UCSD-AML1 (cell line): ENCODE measurements around the gene SP9.

Source experiments
- DNase-seq: peaks from one replicate; lab custom pipeline; 2025; ENCODE audit not compliant: unreplicated experiment; lab: John Stamatoyannopoulos, UW

SP9 gene

GRCh38 chr2:174334781-174335251 lies at the start of gene SP9:
Gene SP9, plus strand, starts transcription at chr2:174334954. Its CDS starts 139 bp downstream, at chr2:174335093.
- DNase-seq = no peak

DNA sequence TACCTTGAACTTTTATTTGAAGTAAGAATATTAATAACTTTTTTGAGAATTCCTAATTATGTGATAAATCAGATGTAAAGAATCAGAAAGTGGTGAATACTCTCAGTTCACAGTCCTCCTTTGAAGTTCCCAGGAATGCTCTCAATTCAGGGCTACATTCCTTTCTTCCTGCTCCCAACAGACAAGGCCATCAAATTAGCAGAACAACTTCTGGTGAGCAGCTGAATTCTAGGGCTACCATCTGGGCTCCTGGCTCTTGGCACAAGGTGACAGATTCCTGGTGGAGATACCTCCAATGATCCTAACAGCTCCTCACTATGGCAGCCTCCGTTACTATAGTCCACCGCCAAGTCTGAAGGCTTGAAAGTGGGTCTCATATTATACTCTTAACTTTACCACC lies 48.6 kb upstream of the SP9 start:
- no peak for DNase-seq

GRCh38 chr2:174292908-174293307 lies 41.8 kb upstream of the SP9 start:
- DNase-seq = no peak

GRCh38 chr2:174300114-174300513 lies 34.6 kb upstream of the SP9 start:
- no peak for DNase-seq

GRCh38 chr2:174312581-174313234 lies 22.0 kb upstream of the SP9 start:
- no peak for DNase-seq

DNA sequence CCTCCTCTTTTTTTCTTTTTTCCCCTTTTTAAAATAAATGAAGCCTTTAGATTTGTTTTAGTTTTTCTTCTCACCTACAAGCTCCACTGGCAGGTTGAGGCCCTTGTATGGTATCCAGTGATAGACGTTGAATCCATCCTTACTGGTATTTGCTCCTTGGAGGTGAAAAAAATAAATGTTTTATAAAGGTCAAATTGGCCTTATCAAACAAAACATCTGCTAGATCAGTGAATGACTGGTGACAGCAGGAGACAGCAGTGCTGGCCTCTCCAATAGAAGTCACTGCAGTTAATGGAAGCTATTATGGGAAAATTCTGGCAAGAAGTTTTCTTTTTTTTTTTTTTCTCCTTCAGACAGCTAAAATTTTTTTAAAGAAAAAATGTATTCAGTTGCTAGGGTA lies 12.6 kb upstream of the SP9 start:
- no peak for DNase-seq

- no peak for DNase-seq
Observed at GRCh38 chr2:174322746-174323145, 12.0 kb upstream of the SP9 start.

DNA sequence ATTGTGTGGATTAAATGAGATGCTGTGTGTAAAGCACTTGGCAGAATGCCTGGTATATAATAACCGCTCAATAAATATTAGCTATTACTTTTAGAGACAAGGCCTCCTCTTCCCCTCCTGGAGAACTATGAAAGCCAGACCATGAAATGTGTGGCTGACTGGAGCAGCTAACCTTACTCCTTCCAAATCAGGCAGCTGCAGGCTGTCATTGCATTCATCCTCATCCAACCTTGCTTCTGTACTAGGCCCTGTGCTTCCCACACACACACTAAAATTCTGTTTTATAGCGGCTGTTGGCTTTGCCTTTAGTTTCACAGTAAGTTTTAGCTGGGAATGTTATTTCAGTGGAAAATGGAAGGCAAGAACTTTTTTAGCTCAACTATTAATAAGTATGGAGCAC lies 10.2 kb upstream of the SP9 start:
- no peak for DNase-seq

- no peak for DNase-seq
Observed at GRCh38 chr2:174325373-174326160, 9.2 kb upstream of the SP9 start.

- peak; percentile 41 for DNase-seq
Observed at GRCh38 chr2:174326161-174327020, 8.4 kb upstream of the SP9 start.

DNA sequence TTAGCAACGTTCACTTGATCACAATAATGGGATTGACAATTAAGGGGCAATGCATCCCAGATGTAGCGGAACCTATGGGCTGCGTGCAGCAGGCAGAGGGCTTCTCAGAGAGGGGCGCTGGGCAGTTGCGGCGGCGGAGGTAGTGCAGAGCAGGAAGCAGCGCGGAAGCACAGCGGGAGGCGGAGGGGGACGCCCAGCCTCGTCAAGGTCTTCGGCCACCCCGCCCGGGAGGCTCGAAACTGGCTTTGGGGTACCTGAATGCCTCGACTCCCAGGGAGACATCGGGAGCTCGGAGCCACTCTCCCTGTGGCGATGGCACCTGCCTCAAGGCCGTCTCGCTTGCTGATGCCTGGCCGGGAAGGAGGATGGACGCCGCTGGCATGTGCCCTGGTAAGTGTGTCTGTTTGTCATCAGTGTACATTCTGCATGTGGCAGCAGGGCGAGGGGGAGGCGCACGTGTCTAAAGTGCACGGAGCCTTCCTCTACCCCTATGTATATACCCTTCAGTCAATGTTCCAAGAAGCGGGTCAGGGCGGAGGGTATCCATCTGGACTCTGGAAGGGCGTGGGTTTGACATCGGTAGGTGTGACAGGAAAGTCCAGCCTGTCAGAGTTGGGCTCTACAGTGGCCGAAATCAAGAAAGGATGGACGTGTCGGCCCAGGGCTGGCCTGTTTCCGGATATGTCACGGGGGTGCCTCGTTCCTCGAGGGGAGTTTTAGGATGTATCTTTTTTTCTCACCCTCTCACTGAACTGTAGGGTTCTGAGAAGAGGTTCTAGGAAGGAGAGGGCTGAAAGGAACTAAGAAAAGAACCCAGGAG lies 7.5 kb upstream of the SP9 start:
- no peak for DNase-seq

- DNase-seq = no peak
Observed at GRCh38 chr2:174327841-174328113, 7.0 kb upstream of the SP9 start.

DNA sequence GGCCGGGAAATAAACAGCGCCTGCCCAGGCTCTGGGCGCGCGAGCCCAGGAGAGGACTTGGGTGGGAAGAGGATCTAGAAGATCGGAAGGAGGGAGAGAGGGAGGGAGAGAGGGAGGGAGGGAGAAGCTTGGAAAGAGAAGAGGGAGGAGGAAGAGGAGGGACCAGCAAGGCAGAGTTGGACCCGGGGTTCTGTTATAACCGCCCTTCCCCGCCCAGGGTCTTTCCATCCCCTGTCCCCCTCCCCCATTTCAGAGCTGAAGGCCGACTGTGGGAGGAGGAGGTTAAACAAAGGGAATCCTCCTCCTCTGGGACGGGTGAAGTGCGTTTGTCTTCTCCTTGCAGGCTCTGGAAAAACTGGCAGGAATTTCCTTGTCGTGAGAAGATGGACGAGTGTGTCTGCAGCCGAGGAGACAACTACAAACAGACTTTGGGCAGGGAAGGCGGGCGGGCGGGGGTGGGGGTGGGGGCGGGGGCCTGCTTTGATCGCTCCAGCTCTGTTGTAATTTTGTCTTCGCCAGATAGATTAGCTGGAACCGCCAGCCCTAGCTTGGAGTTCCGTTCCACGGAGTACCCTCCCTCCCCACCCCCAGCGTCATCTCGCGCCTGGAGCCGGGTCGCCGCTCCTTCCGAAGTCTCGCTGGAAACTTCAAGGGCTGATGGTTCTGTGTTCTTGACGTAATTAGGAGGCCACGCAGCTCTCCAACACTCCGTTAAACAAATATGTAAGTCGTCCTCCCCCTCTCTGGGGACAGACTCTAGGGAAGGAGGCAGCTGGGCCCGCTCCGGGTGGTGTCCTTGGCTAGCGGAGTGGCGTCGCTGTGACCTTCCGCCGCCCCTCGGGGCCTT lies 6.4 kb upstream of the SP9 start:
- no peak for DNase-seq

- DNase-seq = no peak
Observed at GRCh38 chr2:174328961-174329715, 5.6 kb upstream of the SP9 start.

GRCh38 chr2:174330945-174331594 lies 3.7 kb upstream of the SP9 start:
- no peak for DNase-seq

- DNase-seq = no peak
Observed at GRCh38 chr2:174331595-174332216, 3.0 kb upstream of the SP9 start.

DNA sequence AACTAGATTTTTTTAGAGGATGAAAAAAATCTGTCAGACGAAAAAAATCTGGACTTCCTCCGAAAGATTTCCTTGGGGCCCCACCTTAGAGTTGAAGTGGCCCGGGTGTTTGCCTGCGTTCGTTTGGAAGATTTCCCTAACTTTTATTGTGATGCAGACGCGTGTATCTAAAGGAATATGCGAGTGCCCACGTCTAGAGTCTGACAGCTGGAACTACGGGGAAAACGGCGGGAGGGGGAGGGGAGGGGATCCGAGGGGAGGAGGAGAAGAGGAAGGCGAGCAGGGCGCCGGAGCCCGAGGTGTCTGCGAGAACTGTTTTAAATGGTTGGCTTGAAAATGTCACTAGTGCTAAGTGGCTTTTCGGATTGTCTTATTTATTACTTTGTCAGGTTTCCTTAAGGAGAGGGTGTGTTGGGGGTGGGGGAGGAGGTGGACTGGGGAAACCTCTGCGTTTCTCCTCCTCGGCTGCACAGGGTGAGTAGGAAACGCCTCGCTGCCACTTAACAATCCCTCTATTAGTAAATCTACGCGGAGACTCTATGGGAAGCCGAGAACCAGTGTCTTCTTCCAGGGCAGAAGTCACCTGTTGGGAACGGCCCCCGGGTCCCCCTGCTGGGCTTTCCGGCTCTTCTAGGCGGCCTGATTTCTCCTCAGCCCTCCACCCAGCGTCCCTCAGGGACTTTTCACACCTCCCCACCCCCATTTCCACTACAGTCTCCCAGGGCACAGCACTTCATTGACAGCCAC lies 2.4 kb upstream of the SP9 start:
- no peak for DNase-seq

DNA sequence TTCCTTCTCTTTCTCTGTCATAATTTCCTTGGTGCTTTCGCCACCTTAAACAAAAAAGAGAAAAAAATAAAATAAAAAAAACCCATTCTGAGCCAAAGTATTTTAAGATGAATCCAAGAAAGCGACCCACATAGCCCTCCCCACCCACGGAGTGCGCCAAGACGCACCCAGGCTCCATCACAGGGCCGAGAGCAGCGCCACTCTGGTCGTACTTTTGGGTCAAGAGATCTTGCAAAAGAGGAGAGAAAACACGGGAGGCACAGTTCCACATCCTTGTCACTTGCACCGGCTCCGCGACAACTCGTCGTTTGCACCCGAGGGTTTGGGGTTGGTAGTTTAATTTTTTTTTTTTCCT lies 1.8 kb upstream of the SP9 start:
- no peak for DNase-seq
